Measurements from ENCODE around the gene MCTP2.
A peak's percentile ranks its signal among the peaks of the same experiment; 100 is the strongest.

The MCTP2 gene

DNA sequence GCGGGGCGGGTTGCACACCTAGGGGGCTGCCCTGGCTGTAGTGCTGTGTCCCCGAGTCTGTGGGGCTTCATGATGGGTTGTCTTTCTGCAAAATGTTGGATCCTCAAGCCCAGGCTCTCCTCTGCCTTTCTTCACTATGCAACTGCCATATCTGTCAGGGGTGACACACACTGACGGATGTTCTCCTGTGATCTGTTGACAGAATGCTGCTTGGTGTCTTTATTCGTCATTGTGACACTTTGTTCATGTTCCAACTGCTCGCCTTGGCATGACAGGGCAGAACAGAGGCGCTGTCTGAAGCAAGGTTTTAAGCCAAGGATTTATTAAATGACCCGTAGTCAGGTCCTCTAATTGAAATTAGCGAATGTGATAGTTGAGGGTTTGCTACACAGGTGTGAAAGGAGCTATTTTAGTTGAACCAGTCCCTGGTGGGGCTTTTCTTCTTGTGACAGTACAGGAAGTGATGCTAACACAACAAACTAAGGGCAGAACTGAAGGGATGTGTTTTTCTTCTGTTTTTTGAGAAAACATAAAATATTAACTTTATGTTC lies 173.4 kb downstream of the MCTP2 start:
- no peak for TF ChIP-seq TEAD4 (IDR thresholded peaks at IDR 0.05)
- TF ChIP-seq ZBTB7A (IDR thresholded peaks at IDR 0.05; ENCODE audit: low read depth), result no peak
- TF ChIP-seq, protein P1, sequence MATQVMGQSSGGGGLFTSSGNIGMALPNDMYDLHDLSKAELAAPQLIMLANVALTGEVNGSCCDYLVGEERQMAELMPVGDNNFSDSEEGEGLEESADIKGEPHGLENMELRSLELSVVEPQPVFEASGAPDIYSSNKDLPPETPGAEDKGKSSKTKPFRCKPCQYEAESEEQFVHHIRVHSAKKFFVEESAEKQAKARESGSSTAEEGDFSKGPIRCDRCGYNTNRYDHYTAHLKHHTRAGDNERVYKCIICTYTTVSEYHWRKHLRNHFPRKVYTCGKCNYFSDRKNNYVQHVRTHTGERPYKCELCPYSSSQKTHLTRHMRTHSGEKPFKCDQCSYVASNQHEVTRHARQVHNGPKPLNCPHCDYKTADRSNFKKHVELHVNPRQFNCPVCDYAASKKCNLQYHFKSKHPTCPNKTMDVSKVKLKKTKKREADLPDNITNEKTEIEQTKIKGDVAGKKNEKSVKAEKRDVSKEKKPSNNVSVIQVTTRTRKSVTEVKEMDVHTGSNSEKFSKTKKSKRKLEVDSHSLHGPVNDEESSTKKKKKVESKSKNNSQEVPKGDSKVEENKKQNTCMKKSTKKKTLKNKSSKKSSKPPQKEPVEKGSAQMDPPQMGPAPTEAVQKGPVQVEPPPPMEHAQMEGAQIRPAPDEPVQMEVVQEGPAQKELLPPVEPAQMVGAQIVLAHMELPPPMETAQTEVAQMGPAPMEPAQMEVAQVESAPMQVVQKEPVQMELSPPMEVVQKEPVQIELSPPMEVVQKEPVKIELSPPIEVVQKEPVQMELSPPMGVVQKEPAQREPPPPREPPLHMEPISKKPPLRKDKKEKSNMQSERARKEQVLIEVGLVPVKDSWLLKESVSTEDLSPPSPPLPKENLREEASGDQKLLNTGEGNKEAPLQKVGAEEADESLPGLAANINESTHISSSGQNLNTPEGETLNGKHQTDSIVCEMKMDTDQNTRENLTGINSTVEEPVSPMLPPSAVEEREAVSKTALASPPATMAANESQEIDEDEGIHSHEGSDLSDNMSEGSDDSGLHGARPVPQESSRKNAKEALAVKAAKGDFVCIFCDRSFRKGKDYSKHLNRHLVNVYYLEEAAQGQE (IDR thresholded peaks at IDR 0.05; ENCODE audit: low read depth), result no peak
- no peak for TF ChIP-seq RAD21 (IDR thresholded peaks at IDR 0.05; ENCODE audit: low read depth)
- TF ChIP-seq YY1 (IDR thresholded peaks at IDR 0.05; ENCODE audit: low read depth), result no peak
- TF ChIP-seq CEBPB (IDR thresholded peaks at IDR 0.05), result no peak
- no peak for TF ChIP-seq EP300 (IDR thresholded peaks at IDR 0.05; ENCODE audit: borderline replicate concordance)
- TF ChIP-seq FOXM1 (IDR thresholded peaks at IDR 0.05; ENCODE audit: borderline replicate concordance, low read depth), result no peak
- TF ChIP-seq, protein P2, sequence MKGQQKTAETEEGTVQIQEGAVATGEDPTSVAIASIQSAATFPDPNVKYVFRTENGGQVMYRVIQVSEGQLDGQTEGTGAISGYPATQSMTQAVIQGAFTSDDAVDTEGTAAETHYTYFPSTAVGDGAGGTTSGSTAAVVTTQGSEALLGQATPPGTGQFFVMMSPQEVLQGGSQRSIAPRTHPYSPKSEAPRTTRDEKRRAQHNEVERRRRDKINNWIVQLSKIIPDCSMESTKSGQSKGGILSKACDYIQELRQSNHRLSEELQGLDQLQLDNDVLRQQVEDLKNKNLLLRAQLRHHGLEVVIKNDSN (IDR thresholded peaks at IDR 0.05), result no peak
- no peak for TF ChIP-seq CREB1 (IDR thresholded peaks at IDR 0.05; ENCODE audit: low read depth)
- no peak for TF ChIP-seq TCF12 (IDR thresholded peaks at IDR 0.05; ENCODE audit: low read depth)
- TF ChIP-seq NFIC (IDR thresholded peaks at IDR 0.05), result no peak
- TF ChIP-seq TAF1 (IDR thresholded peaks at IDR 0.05; ENCODE audit: low read depth), result no peak
- TF ChIP-seq, protein P3, sequence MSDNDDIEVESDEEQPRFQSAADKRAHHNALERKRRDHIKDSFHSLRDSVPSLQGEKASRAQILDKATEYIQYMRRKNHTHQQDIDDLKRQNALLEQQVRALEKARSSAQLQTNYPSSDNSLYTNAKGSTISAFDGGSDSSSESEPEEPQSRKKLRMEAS (IDR thresholded peaks at IDR 0.05), result no peak
- no peak for TF ChIP-seq EGR1 (IDR thresholded peaks at IDR 0.05)

DNA sequence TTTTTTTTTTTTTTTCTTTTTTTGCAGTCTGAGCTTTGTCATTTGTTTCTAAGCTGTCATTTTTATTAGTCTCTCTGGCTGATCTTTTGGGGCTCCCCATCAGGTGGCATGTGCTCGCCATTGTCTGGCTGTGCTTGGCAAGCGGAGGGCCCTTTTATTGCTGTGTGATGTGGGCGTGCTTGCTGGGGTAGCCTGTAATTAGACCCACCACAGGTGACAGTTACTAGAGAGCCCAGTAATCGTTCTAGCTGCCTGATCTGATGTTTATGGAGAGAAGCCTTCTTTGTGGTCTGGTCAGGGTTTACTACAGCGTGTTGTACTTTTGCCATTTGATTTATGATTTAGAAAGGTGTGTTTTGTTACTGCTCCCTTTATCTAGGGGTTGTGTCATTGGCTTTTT lies 179.9 kb downstream of the MCTP2 start:
- TF ChIP-seq NFIC (IDR thresholded peaks at IDR 0.05) (peak; percentile 29; the same call in 1 of the 2 replicates), TCF12 (IDR thresholded peaks at IDR 0.05; ENCODE audit: low read depth) (peak; percentile 41; the same call in 1 of the 2 replicates), YY1 (IDR thresholded peaks at IDR 0.05; ENCODE audit: low read depth) (no peak)

DNA sequence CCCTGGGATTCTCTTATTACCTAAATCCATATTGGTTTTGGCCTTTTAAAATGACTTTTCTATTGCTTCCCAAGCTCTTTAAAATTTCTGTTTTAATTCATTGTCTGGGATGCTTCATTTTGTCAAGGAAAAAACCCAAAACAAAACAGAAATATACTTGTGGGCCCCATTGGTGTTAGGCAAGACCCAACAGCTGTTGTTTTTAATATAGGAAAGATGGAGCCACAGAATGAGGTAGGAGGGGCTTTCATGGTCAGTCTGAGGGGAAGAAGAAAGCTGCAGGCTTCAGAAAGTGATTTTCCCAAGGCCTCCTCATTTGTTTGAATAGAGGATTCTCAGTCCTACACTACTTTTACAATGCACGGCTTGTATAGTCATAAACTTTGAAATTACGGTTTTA lies 180.5 kb downstream of the MCTP2 start:
- no peak for TF ChIP-seq YY1 (IDR thresholded peaks at IDR 0.05; ENCODE audit: low read depth)
- TF ChIP-seq, protein P1 (IDR thresholded peaks at IDR 0.05; ENCODE audit: low read depth), result no peak
- no peak for TF ChIP-seq TCF12 (IDR thresholded peaks at IDR 0.05; ENCODE audit: low read depth)
- no peak for TF ChIP-seq CREB1 (IDR thresholded peaks at IDR 0.05; ENCODE audit: low read depth)
- no peak for TF ChIP-seq TAF1 (IDR thresholded peaks at IDR 0.05; ENCODE audit: low read depth)
- TF ChIP-seq TEAD4 (IDR thresholded peaks at IDR 0.05), result no peak
- no peak for TF ChIP-seq RAD21 (IDR thresholded peaks at IDR 0.05; ENCODE audit: low read depth)
- no peak for TF ChIP-seq ZBTB7A (IDR thresholded peaks at IDR 0.05; ENCODE audit: low read depth)
- no peak for TF ChIP-seq EGR1 (IDR thresholded peaks at IDR 0.05)
- no peak for TF ChIP-seq NFIC (IDR thresholded peaks at IDR 0.05)
- no peak for TF ChIP-seq FOXM1 (IDR thresholded peaks at IDR 0.05; ENCODE audit: borderline replicate concordance, low read depth)
- TF ChIP-seq EP300 (IDR thresholded peaks at IDR 0.05; ENCODE audit: borderline replicate concordance), result no peak
- TF ChIP-seq CEBPB (IDR thresholded peaks at IDR 0.05), result no peak
- TF ChIP-seq, protein P2 (IDR thresholded peaks at IDR 0.05), result no peak

DNA sequence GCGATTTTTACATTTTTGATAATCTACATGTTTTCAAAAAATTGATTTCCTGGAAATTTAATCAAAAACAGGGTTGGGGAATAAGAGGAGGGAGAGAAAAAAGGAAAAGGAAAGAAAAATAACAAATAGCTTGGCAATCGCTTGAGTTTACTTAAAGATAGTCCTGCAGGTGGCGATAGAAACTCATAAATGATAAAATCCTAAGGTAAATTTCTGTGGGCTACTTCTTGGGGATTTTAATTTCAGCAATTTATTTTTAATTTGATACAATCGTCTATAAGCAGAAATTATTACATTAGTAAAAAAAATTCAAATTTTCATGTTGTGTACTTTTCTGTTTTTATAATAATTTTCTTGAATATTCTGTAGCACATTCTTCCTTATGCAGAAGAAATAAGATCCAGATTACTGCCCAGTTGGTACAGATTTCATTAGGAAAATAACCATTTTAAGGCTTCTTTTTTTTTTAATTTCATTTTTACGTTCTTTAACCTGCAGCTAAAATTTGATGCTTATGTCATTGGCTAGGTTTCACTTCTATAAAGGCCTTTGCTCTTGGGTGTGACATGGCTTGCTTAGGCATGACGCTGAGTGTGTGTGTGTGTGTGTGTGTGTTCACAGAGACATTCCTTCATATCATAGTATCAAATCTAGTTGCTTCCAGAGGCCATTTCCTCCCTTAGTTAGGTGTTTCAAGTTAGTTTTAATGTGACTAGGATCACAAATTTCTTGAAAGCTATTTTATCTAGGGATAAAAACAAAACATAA lies 181.8 kb downstream of the MCTP2 start:
- no peak for TF ChIP-seq ZBTB7A (IDR thresholded peaks at IDR 0.05; ENCODE audit: low read depth)
- peak; percentile 43; the same call in 1 of the 2 replicates for TF ChIP-seq RAD21 (IDR thresholded peaks at IDR 0.05; ENCODE audit: low read depth)

DNA sequence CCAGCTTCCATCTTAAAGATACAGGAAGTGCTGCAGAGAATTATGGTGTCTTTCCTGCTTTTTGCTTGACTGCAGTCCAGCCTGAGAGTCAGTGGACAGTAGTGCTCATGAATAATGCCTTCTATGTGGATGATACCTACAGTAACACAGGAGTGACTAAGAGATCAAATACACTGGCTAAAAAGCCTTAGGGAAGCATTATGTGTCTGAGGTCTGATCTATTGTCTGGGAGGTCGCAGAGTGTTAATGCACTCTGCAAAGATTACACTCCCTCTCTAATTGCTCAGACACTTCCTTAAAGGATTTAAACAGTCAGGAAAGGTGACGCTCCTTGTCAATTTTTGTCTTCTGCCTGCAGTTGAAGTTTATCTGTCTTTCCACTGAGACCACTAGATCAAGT lies 183.6 kb downstream of the MCTP2 start:
- no peak for TF ChIP-seq TEAD4 (IDR thresholded peaks at IDR 0.05)
- TF ChIP-seq NFIC (IDR thresholded peaks at IDR 0.05), result no peak
- TF ChIP-seq EP300 (IDR thresholded peaks at IDR 0.05; ENCODE audit: borderline replicate concordance), result no peak
- TF ChIP-seq, protein P2 (IDR thresholded peaks at IDR 0.05), result no peak
- TF ChIP-seq RAD21 (IDR thresholded peaks at IDR 0.05; ENCODE audit: low read depth), result no peak
- no peak for TF ChIP-seq CEBPB (IDR thresholded peaks at IDR 0.05)

DNA sequence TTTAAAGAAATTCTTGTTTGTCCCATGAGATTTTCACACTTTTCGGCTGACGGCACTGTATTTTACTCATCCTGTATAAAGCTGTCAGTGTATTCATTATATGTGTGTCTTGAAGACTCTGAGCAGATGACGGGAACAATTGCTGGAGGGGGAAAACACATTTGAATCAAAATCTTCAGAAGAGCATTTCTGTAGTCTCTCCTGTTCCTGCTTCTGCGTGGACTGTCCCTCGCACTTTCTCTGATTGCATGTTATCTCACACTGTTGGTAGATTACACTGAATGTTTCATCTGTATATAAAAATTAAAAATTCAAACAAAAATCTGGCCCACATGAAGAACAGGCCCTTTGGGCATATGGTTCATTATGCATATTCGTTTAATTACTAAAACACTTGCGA lies 184.9 kb downstream of the MCTP2 start:
- no peak for TF ChIP-seq EGR1 (IDR thresholded peaks at IDR 0.05)
- no peak for TF ChIP-seq CEBPB (IDR thresholded peaks at IDR 0.05)
- no peak for TF ChIP-seq YY1 (IDR thresholded peaks at IDR 0.05; ENCODE audit: low read depth)
- TF ChIP-seq TCF12 (IDR thresholded peaks at IDR 0.05; ENCODE audit: low read depth), result no peak
- TF ChIP-seq ZBTB7A (IDR thresholded peaks at IDR 0.05; ENCODE audit: low read depth), result no peak
- TF ChIP-seq NFIC (IDR thresholded peaks at IDR 0.05), result no peak
- no peak for TF ChIP-seq TAF1 (IDR thresholded peaks at IDR 0.05; ENCODE audit: low read depth)
- TF ChIP-seq, protein P2 (IDR thresholded peaks at IDR 0.05), result no peak
